HG03469 (cell line): ENCODE results near the gene VASP.

Source experiments
- ATAC-seq: cut with Tn5 transposase; IDR thresholded peaks from one replicate; pipeline ENCODE4 v1.9.1; 2021; ENCODE audit warnings: mild to moderate bottlenecking, moderate library complexity, moderate number of reproducible peaks; ENCODE audit not compliant: unreplicated experiment

Gene VASP

DNA sequence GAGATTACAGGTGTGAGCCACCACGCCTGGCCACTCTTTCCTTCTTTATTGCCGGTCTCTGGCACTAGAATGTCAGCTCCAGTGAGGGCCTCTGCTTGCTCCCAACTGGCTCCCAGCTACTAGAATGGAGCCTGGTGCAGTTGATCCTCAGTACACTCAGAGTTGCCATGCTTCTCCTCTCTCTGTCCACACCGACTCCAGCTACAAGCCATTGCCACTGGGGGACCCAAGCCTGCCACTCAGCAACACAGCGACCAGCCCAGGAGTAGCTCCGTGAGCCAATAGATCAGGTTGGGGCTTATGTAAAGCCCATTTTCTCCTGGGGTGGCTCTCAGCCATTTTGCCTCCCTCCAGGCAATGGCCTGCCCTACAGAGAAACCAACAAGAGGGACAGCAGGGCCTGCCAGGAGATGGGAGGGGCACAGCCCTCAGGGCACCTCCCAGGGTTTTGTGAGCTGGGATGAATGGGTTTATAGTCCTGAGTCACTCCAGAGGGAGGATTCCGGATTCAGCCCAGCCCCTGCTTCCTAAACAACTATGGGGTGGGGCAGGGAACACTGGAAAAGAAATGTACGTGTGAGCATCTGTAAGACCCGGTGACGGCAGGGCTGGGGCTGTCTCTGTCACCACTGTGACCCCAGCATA is 40.8 kb downstream of the VASP start:
- no peak for ATAC-seq

DNA sequence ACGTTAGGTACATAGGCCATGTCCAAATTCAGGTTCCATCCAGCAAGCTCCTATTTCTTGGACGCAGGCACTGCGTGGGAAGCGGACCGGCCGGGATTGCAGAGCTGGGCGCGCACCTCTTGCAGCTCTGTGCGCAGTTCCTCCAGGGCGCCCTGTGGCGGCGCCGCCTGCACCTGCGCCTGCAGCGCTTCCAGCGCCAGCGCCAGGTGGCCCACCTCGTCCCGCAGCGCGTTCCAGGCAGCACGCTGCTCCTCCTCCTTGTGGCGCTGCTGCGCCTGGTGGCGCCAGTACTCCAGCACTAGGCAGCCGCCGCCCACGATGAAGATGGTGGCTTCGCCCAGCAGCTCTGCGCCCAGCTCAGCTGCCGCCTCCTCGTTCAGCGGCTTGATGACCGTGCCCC is 46.2 kb downstream of the VASP start:
- no peak for ATAC-seq

DNA sequence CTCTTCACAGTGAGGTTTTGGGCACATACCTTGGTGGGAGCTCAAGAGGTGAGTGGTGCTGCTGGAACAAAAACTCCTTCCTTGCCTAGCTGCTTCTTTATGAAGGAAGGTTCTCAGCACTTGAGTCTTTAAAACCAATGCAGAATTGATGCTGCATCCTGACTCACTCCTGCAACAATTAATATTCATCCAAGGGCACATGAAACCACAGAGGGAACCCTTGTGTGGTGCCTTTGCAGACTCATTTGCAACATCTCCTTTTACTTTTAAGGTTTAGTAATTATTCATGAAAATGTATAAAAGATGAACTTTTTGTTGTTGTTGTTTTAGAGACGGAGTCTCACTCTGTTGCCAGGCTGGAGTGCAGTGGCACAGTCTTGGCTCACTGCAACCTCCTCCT is 47.2 kb downstream of the VASP start:
- no peak for ATAC-seq

DNA sequence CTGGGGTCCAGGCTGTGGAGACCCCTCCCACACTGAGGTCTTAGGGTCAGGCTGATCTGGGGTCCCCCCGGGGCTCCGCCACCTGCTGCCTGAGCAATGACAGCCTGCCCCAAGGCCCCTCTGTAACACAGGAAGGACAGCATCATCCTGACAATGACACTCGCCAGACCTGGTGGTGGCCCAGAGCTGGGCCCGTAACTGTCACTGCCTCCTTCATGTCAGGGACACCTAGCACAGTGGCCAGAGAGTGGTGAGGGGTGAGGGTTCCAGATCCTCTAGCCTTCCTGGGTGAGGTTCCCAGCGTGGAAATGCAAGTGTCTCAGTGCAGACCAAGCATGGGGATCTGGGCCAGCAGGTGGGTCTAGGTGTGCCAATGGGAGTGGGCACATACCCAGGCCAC is 49.6 kb downstream of the VASP start:
- ATAC-seq, result no peak

DNA sequence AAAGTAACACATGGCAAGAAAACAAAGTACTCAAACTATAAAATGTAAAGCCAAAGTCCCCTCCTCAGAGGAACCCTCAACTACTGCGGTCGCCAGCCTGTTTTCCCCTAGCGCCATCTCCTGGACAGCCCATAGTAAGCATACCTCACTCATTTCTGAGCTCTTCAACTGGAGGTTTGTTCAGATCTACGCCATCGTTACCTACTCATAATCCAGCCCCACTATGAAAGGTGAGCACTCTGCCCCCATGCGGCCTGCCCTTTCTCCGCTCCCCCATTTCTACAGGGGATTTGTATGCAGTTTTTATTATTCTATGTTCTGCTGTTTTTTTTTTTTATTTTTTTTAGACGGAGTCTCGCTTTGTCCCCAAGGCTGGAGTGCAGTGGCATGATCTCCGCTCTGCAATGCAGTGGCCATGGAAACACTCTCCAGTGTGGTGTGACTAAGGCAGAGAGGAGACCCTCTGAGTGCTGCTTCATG is 51.2 kb downstream of the VASP start:
- ATAC-seq, result no peak

DNA sequence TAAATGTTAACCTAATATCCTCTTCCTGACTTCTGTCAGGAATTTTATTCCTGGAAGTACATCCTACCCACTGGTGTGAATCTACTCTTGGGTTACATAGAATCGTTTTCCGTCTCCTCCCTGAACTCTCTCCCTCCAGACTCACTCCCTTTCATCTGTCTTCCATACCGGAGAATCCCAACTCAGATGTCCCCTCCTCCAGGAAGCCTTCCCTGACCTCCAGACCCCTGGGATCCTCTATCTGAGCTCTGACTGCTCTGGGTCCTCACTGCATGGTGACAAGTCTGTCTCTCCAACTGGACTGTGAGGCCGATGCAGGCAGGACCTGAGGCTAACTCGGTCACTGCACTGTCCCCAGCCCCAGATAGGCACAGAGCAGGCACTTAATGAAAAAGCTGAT is 52.8 kb downstream of the VASP start:
- no peak for ATAC-seq

DNA sequence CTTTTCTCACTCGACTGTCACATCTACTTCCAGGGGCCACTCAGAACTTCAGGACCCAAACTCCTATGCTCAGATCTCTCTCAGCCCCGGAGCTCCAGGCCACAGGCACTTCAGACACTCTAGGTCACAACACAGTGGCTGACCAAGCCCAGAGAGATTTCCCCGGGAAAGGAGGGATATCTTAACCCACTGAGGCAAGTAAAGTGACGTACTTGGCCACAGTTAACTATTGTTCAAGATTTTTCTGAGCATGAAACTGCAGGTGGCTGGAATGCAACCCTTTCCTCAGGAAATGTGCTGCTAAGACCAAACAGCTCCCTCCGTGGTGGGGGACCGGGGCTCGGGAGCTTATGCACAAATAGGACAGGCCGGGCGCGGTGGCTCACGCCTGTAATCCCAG is 53.4 kb downstream of the VASP start:
- ATAC-seq, result no peak

DNA sequence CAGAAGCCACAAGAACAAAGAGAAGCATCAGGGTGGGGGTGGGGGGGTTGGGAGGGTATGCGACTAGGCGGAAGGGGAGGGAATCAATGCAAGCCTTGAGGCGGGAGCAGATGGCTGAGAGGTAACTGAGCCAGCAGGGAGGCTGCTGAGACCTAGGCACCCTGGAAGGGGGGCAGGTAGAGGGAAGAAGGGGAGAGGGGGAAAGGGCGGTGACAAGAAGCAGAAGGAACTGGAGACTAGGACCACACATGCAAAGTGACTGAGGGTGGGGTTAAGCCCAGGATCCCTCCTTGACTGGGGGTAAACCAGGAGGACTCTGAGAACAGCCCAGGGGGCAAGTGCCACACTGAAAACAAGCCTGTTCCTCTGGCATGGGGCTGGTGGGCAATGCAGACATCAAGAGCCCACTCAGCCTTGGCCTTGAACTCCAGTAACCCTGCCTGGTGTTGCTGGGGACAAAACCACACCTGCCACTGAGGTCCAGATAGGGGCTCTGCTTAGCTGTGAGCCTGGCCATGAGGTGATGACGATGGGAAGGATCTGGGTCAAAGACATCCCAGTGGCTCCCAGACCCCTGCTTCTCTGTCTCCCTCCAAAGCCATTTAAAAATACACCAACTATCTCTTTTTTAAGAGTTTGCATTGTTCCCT is 57.0 kb downstream of the VASP start:
- no peak for ATAC-seq

DNA sequence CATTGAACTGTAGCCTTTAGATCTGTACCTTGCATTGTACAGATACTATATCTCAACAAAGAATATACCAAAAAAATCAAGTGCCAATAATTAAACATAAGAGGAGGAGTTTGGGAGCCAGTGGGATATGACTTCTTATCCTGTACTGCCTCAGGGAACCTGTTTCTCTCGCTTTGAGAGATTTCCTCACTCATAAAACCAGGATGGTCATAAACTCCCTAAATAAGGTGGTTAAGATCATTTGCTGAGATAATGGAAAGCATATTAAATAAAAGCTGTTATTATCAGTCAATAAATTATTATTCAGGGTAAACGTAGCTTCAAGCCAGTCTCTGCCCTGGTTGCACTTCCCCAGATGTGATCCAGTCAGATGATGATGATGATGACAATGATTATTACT is 60.3 kb downstream of the VASP start:
- ATAC-seq, result no peak

DNA sequence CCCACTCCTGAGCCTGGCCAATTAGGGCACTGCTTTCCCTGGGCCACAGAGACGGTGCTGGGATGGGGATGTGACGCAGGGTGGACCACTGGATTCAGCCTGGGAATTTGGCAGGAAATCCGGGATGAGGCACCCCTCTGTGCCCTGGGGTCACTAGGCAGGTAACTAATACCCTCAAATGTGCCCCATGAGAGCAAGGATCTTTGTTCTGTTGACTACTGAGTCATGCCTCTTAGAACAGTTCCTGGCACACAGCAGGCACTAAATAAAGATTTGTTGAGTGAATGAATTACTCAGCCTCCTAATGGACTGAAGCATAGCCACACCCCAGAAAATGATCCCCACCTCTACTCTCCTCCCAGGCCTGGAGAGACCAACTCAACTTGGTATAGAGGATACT is 61.5 kb downstream of the VASP start:
- no peak for ATAC-seq

DNA sequence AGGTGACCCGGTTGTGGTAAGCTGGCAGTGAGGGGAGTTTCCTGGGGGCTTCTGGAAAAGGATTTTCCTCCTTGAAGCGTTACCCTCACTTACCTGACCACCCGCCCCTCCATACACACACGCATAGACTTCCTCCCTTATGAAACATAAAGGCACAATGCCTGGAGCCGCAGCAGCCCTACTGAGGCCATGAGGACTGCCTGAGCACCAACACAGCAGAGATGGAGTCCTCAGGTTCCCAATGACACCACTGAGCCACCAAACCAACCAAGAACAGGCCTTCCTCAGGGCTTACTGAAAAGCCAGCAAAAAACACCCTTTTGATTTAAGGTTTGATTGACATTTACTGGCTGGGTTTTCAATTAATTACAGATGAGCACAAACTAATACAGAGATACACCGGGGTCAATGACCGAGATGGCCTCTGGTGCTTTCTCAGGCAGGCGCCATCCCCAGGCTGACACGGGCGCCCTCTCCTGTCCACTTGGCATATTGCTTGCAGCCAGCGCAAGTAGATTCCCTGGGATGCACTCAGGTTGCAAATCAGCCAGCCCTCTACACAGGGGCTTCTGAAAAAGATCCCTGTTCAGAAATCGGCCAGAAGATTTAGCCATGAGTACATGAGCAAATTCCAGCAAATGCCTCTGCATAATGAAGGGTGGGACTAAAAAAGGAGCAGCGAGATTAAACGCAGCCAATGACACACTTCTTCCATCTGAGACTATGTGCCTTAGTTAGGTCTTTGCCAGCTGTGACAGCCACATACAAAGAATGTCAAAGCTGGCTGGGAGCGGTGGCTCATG is 62.5 kb downstream of the VASP start:
- no peak for ATAC-seq

DNA sequence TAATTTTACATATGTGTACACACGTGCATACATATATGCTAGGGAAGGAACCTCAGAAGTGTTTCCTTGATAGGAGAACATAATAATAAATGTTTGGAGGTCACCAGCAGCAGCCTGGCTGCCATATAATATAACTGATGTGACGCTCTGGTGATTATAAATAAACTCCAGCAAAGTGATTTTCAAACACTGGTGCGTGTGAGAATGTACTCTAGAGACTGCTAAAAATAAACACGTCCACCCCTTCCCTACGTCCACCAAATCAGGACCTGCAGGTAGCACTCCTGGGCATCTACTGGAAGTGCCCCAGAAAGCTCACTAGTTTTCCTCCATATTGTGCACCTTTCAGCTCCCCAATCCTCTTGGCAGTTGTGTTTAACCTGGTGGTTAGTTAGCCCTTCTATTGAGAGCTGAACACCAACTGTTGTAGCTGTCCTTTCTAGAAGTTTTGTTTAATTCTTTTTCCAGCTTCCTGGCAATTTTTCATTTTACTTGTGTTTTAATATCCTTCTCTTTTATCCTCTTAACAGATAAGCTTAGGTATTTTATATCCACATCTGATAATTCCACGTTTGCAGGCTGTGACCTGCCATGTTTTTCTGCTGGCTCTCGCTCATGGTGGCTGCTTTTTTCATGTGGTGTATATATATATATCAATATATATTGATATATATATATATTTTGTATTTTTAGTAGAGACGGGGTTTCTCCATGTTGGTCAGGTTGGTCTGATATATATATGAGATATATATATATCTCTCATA is 64.4 kb downstream of the VASP start:
- no peak for ATAC-seq

DNA sequence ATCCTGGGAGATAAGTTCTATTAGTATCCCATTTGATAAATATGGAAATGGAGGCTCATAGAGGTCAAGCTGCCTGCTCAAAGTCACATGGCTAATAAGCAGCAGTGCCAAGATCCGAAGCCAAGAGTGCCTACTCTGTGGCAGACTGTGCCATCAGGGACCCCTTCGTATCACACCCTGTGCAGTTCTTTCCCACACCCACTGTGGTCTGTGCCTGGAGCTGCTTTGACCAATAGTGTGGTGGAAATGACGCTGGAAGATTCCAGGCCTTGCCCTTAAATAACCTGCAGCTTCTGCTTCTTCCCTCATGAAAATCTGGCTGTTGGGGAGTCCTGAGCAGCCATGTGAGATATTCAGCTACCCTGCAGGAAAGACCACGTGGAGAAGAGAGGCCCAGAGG is 67.2 kb downstream of the VASP start:
- ATAC-seq, result no peak

DNA sequence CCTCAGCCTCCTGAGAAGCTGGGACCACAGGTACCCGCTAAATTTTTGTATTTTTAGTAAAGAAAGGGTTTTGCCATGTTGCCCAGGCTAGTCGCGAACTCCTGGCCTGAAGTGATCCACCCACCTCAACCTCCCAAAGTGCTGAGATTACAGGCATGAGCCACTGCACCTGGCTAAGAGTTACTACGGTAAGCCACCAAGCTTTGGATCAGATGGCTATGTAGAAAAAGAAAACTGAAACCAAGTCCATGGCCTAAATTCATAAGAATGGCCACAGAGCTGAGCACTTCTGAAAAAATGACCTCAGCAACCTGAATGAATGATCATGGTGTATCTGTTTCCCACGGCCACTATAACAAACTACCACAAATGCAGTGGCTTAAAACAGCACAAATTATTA is 67.9 kb downstream of the VASP start:
- no peak for ATAC-seq
